K562 (cell line): Measurements from ENCODE around the gene GGA3. TPM values are rescaled to one million over a fixed set of nuclear protein-coding genes. Genes with fewer than 3 reads are reported as not detected.
A peak's percentile ranks its signal among the peaks of the same experiment; 100 is the strongest.

ENCODE experiments used
- ATF7 ChIP-seq: fragments of 450-650 bp; IDR thresholded peaks from 2 replicates; pipeline ENCODE4 v1.7.1; 2014; ENCODE audit warnings: mild to moderate bottlenecking, moderate library complexity
- BACH1 ChIP-seq: fragments of 200-800 bp; sonication (Bioruptor generic); IDR thresholded peaks from 2 replicates; pipeline ENCODE4 v1.6.1; 2016; ENCODE audit warnings: missing genetic modification characterization, missing compliant biosample characterization
- ETV1 ChIP-seq: fragments of 450-650 bp; conservative IDR thresholded peaks from 2 replicates; pipeline ENCODE4 v1.6.1; 2016; ENCODE audit warnings: missing genetic modification characterization, control low read depth, low read depth, missing compliant biosample characterization
- FOXP1 ChIP-seq: sonication (generic); formaldehyde crosslinking; IDR thresholded peaks from 2 replicates; pipeline ENCODE4 v1.8.0; 2022; ENCODE audit warnings: mild to moderate bottlenecking, missing genetic modification reagents
- GMEB1 ChIP-seq: fragments of 250-450 bp; sonication (Bioruptor Pico); IDR thresholded peaks from 2 replicates; pipeline ENCODE4 v1.4.0; 2020; ENCODE audit warnings: mild to moderate bottlenecking
- HMG20A ChIP-seq: fragments of 450-650 bp; formaldehyde crosslinking; conservative IDR thresholded peaks from 2 replicates; pipeline ENCODE4 v1.4.0; 2020; ENCODE audit warnings: mild to moderate bottlenecking, mixed read lengths
- MYC ChIP-seq, 2 experiments: fragments of 250-450 bp in 1 of 2; sonication (Bioruptor Pico) in 1 of 2; IDR thresholded peaks; 2 replicates each; pipeline versions ENCODE4 v1.5.1 to v1.6.1; 2012 to 2021; ENCODE audit warnings: low read depth in 2 of 2, borderline replicate concordance in 1 of 2, improper control_type of control experiment in 1 of 2, low read length in 1 of 2, mild to moderate bottlenecking in 1 of 2, moderate library complexity in 1 of 2
- POLR3G ChIP-seq: IDR thresholded peaks from 2 replicates; pipeline ENCODE4 v1.6.1; 2011; ENCODE audit not compliant: insufficient read length, insufficient replicate concordance; ENCODE audit errors: extremely low read depth
- RAD21 ChIP-seq, 2 experiments: fragments of 250-450 bp in 1 of 2; fragments of 450-650 bp in 1 of 2; sonication (Bioruptor Pico) in 1 of 2; formaldehyde crosslinking in 1 of 2; IDR thresholded peaks in 1 of 2; conservative IDR thresholded peaks in 1 of 2; 2 replicates each; pipeline versions ENCODE4 v1.4.0 to v1.8.0; 2020 to 2022; ENCODE audit warnings: mild to moderate bottlenecking in 2 of 2, moderate library complexity in 1 of 2
- SMC3 ChIP-seq: conservative IDR thresholded peaks from 2 replicates; pipeline ENCODE4 v1.6.1; 2011; ENCODE audit warnings: low read depth, low read length, improper control_type of control experiment; ENCODE audit not compliant: insufficient read depth
- TAF1 ChIP-seq: IDR thresholded peaks from 2 replicates; pipeline ENCODE4 v1.6.1; 2011; ENCODE audit warnings: mild to moderate bottlenecking, low read length, moderate library complexity; ENCODE audit not compliant: insufficient read depth, control insufficient read depth, severe bottlenecking; ENCODE audit errors: extremely low read depth
- TBP ChIP-seq: optimal IDR thresholded peaks from 2 replicates; pipeline ENCODE3; 2011; ENCODE audit warnings: low read depth, low read length, improper control_type of control experiment
- TCF3 ChIP-seq: sonication (generic); formaldehyde crosslinking; IDR thresholded peaks from 2 replicates; pipeline ENCODE4 v1.4.0; 2020; ENCODE audit warnings: mild to moderate bottlenecking, missing genetic modification reagents
- THRB ChIP-seq: fragments of 450-650 bp; formaldehyde crosslinking; conservative IDR thresholded peaks from 2 replicates; pipeline ENCODE4 v1.4.0; 2022; ENCODE audit warnings: mild to moderate bottlenecking, missing genetic modification characterization
- ZNF407 ChIP-seq: fragments of 450-650 bp; IDR thresholded peaks from 2 replicates; pipeline ENCODE4 v1.6.1; 2016; ENCODE audit warnings: low read depth
- polyA plus RNA-seq, 8 experiments: library from polyadenylated mRNA; depleted of rRNA in 4 of 8; stranded (reverse) in 5 of 8; unstranded in 3 of 8; fragments of >200 nt; fragmentation: Nextera tagmentation in 2 of 8; fragmentation: Illumina TruSeq in 1 of 8; extraction: Ambion mirVana in 2 of 8; extraction: Trizol in 1 of 8; gene quantifications; 2 replicates each; pipeline versions ENCODE4 v1.2.1 to v1.2.3, GENCODE V29; 2011 to 2014; ENCODE audit warnings: inconsistent platforms in 1 of 8, missing spikeins in 1 of 8
- total RNA-seq, 7 experiments: library from RNA; depleted of rRNA in 6 of 7; stranded (reverse); fragments of >200 nt in 6 of 7; fragmentation: Illumina TruSeq in 2 of 7; extraction: Trizol in 2 of 7; gene quantifications; 2 replicates each; pipeline versions ENCODE4 v1.2.1 to v1.2.3, GENCODE V29; 2011 to 2021; ENCODE audit warnings: low replicate concordance in 1 of 7

Gene GGA3
- total and polyA plus RNA-seq, 9 of the 15 experiments (the other 6 are each of a cell fraction or from before 2014, with no cell fraction given), result 5.7 to 64.9 (median 25.4) TPM

- TF ChIP-seq THRB (CRISPR knock-in tag), result no peak
- TF ChIP-seq TAF1, result no peak
- no peak for TF ChIP-seq TBP
- TF ChIP-seq MYC (IDR thresholded peaks at IDR 0.05; ENCODE audit: low read depth, low read length), result peak; percentile 62; the same call in 1 of the 2 replicates
- TF ChIP-seq MYC (CRISPR knock-in tag; IDR thresholded peaks at IDR 0.05; ENCODE audit: borderline replicate concordance, low read depth), result no peak
- TF ChIP-seq GMEB1, result no peak
- TF ChIP-seq ETV1 (tag), result 0 out of 2 replicates have a peak, but pooled peaks have one; percentile 11
- TF ChIP-seq SMC3, result peak; percentile 87
- TF ChIP-seq POLR3G, result no peak
- TF ChIP-seq ATF7, result peak; percentile 86
- peak; percentile 43 to 93 for TF ChIP-seq RAD21 (CRISPR knock-in tag; conservative IDR thresholded peaks at IDR 0.05 in 1 of 2, IDR thresholded peaks at IDR 0.05 in 1 of 2)
- no peak for TF ChIP-seq TCF3 (CRISPR knock-in tag)
- TF ChIP-seq FOXP1 (CRISPR knock-in tag), result peak; percentile 77; the same call in 1 of the 2 replicates
- TF ChIP-seq HMG20A (CRISPR knock-in tag), result no peak
- TF ChIP-seq BACH1 (tag), result no peak
- no peak for TF ChIP-seq ZNF407
Observed at GRCh38 chr17:75240394-75241142, 20.8 kb downstream of the GGA3 start (continued).
